Measurements from ENCODE around the gene TTLL10. TPM values are rescaled to one million over a fixed set of nuclear protein-coding genes. Genes with fewer than 3 reads are reported as not detected.
"Not testable (repeated sequence)": the region's sequence is repeated elsewhere in the genome, so short reads cannot be mapped to it uniquely, and the experiment has no call there.

The TTLL10 gene
- total RNA-seq, 1 donor from 2014 or later, result 0.47 TPM

DNA sequence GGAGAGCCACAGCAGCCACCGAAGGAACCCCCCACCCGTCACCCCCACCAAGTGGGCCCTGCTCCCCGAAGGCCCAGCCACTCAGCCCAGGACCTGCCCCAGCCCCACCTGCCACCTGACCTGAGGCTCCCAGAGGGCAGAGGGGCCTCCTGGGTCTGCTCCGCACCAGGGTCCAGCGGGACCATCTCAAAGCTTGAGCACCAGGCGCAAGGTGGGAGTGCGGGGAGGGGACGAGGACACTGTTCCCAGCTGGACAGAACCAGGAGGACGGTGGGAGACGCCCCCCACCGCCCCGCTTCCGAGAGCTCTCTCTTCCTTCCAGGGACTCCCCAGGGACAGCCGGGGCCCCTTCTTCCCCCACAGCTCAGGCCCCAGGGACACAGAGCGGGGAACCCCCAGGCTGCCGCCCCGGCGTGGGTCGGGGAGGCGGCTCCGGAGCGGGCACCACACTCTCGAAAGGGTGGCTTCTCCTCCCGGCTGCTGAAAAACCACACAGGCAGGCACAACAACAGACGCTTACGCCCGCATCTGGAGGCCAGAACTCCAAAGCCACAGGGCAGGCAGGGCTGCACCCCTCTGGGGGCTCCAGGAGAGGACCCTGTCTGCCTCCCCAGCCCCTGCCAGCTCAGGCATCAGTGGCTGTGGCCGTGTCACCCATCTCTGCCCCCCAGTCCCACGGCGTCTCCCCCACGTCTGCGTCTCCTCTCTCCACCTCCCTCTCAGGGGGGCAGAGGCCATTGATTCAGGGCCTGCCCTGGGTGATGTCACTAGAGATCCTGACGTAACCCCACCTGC lies 1.9 kb upstream of the TTLL10 start:
- no peak for DNase-seq (ENCODE audit: low spot score in 2 of 2, unreplicated experiment in 2 of 2)
- H3K9me3 Mint-ChIP-seq, result no peaks in the 10 kb centered on the region
- no peaks in the 10 kb centered on the region for H3K36me3 Mint-ChIP-seq

DNA sequence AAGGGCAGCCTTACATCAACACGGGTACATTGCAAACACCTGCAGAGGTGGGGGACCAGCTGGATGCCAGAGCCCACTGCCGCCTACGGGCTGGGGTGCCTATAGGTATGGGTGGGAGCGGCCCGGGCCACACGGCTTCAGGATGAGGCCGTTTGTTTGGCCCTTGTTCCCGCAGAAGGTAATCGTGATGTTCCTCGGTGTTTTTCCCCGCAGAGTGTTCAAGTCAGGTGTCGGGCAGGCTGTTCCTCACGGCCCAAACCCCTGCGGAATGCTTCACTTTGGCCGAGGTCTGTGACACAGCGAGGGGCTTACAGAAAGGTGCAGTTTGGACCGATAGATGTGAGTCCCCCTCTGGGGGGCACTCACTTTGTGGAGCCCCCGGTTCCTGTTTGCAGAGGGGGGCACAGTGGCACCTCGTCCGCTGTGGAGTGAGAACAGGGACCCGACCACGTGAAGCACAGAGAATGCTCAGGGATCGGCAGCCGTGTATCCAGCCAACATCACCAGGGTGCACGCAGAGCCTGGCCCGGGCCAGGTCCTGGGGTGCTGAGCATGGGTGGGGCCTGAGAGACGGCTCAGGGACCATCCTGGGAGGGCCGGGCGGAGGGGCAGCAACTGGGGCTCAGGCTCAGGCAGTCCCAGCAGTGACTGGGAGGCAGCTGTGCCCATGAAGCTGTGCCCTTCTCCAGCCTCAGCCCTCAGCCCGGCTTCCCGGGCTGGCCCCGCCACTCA lies 453 bp upstream of the TTLL10 start:
- H3K36me3 Mint-ChIP-seq, result no peaks in the 10 kb centered on the region
- no peak overlapping the region for H3K27ac Mint-ChIP-seq
- peaks cover 48% of the 10 kb centered on the region for H3K27me3 Mint-ChIP-seq (ENCODE audit: low read depth)
- peaks cover 11% of the 10 kb centered on the region for H3K4me1 Mint-ChIP-seq
- H3K4me3 Mint-ChIP-seq, result no peak overlapping the region
- no peaks in the 10 kb centered on the region for H3K9me3 Mint-ChIP-seq
- TF ChIP-seq, protein P1, sequence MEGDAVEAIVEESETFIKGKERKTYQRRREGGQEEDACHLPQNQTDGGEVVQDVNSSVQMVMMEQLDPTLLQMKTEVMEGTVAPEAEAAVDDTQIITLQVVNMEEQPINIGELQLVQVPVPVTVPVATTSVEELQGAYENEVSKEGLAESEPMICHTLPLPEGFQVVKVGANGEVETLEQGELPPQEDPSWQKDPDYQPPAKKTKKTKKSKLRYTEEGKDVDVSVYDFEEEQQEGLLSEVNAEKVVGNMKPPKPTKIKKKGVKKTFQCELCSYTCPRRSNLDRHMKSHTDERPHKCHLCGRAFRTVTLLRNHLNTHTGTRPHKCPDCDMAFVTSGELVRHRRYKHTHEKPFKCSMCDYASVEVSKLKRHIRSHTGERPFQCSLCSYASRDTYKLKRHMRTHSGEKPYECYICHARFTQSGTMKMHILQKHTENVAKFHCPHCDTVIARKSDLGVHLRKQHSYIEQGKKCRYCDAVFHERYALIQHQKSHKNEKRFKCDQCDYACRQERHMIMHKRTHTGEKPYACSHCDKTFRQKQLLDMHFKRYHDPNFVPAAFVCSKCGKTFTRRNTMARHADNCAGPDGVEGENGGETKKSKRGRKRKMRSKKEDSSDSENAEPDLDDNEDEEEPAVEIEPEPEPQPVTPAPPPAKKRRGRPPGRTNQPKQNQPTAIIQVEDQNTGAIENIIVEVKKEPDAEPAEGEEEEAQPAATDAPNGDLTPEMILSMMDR (IDR thresholded peaks at IDR 0.05; ENCODE audit: unreplicated experiment), result no peak
- no peak for DNase-seq (ENCODE audit: low spot score in 2 of 2, unreplicated experiment in 2 of 2)

More for the DNA sequence above, 1.9 kb upstream of the TTLL10 start:
- no peak overlapping the region for H3K27ac Mint-ChIP-seq
- no peak overlapping the region for H3K4me3 Mint-ChIP-seq
- peaks cover 36% of the 10 kb centered on the region for H3K27me3 Mint-ChIP-seq (ENCODE audit: low read depth)
- peaks cover 10% of the 10 kb centered on the region for H3K4me1 Mint-ChIP-seq
- TF ChIP-seq, protein P1 (IDR thresholded peaks at IDR 0.05; ENCODE audit: unreplicated experiment), result no peak

DNA sequence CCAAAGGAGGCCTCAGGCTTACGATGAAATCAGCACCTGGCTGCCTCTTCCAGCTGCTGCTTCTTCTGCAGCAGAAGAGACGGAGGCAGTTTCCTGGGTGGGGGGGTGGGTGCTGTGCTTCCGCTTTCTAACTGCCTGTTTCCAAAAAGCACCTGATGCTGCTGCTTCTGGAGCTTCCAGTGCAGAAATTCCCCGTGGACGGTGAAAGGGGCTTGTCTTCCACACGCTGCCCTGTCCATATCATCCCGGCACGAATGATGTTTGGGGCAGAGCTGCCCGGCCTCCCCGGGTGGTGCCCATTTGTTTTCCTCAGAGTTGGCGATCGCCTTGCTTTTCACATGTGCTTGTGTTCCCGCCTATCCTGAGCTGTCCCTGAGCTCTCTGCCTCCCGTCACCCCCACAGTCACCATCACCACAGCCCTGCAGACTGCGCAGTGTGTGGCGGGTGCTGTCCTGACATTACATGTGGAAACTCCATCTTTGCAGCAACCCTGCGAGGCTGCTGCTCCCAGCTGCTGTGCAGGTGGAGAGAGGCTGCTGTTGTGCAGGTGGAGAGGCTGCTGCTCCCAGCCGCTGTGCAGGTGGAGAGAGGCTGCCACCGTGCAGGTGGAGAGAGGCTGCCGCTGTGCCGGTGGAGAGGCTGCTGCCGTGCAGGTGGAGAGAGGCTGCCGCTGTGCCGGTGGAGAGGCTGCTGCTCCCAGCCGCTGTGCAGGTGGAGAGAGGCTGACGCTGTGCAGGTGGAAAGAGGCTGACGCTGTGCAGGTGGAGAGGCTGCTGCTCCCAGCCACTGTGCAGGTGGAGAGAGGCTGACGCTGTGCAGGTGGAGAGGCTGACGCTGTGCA lies 1.8 kb downstream of the TTLL10 start:
- no peak for DNase-seq (ENCODE audit: low spot score in 2 of 2, unreplicated experiment in 2 of 2)
- TF ChIP-seq, protein P1 (IDR thresholded peaks at IDR 0.05; ENCODE audit: unreplicated experiment), result no peak
- Mint-ChIP-seq H3K27ac (no peak overlapping the region), H3K4me3 (no peak overlapping the region), H3K36me3 (no peaks in the 10 kb centered on the region), H3K9me3 (no peaks in the 10 kb centered on the region), H3K27me3 (ENCODE audit: low read depth) (peaks cover 48% of the 10 kb centered on the region), H3K4me1 (peaks cover 6% of the 10 kb centered on the region)

DNA sequence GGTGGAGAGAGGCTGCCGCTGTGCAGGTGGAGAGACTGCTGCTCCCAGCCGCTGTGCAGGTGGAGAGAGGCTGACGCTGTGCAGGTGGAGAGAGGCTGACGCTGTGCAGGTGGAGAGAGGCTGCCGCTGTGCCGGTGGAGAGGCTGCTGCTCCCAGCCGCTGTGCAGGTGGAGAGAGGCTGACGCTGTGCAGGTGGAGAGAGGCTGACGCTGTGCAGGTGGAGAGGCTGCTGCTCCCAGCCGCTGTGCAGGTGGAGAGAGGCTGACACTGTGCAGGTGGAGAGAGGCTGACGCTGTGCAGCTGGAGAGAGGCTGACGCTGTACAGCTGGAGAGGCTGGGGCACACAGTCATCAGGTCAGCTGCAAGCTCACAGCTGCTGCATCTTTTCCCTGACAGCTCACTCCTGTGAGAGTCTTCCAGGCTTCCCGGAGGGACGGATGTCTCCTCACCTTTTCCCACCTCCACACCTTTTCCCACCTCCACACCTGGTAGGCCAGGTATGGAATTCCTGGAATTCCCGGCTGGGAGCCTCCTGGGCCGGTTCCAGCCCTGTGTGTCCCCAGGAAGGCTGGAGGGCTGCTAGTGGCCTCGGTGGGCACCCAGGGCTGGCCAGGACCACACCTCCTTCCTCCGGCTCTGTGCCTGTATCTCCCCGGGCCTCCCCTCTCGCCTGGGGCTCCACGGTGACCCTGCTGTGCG lies 2.5 kb downstream of the TTLL10 start:
- not testable (repeated sequence) for H3K27ac Mint-ChIP-seq, H3K4me1 Mint-ChIP-seq, H3K36me3 Mint-ChIP-seq, H3K9me3 Mint-ChIP-seq, H3K4me3 Mint-ChIP-seq
- H3K27me3 Mint-ChIP-seq (ENCODE audit: low read depth), result peaks cover 49% of the 10 kb centered on the region
- peak in 1 of 2 experiments; percentile 19 for DNase-seq (ENCODE audit: low spot score in 2 of 2, unreplicated experiment in 2 of 2)

DNA sequence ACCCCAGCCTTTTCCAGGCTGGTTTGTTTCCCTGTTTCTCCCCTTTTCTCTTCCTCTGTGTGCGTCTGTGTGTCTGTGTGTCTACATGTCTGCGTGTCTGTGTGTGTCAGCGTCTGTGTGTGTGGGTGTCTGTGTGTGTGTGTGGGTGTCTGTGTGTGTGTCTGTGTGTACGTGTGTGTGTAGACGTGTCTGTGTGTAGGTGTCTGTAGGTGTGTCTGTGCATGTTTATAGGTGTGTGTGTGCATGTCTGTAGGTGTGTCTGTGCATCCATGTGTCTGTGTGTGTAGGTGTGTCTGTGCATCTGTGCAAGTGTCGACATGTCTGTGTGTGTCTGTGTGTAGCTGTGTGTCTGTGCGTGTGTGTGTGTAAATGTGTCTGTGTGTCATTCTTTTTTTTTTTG lies 3.3 kb downstream of the TTLL10 start:
- H3K27ac Mint-ChIP-seq, result no peak overlapping the region
- H3K4me1 Mint-ChIP-seq, result peaks cover 6% of the 10 kb centered on the region
- no peaks in the 10 kb centered on the region for H3K9me3 Mint-ChIP-seq
- peaks cover 49% of the 10 kb centered on the region for H3K27me3 Mint-ChIP-seq (ENCODE audit: low read depth)
- no peak overlapping the region for H3K4me3 Mint-ChIP-seq
- TF ChIP-seq, protein P1 (IDR thresholded peaks at IDR 0.05; ENCODE audit: unreplicated experiment), result no peak
- DNase-seq (ENCODE audit: low spot score in 2 of 2, unreplicated experiment in 2 of 2), result no peak
- no peaks in the 10 kb centered on the region for H3K36me3 Mint-ChIP-seq

Data from mesothelial cell of epicardium (in vitro differentiated cells).